Right lobe of liver (tissue), 4 donors: ENCODE data around the gene UBA3.

Experiments used
- CTCF ChIP-seq, 4 donors: fragments of 200-600 bp in 3 of 4; fragments of 450-650 bp in 1 of 4; IDR thresholded peaks; one replicate each; pipeline versions ENCODE4 v1.5.1 to v1.8.0; 2016 to 2022; ENCODE audit warnings: antibody characterized with exemption in 4 of 4, mild to moderate bottlenecking in 2 of 4
- POLR2A ChIP-seq: fragments of 450-650 bp; IDR thresholded peaks from one replicate; pipeline ENCODE4 v1.6.1; 2017; ENCODE audit warnings: antibody characterized with exemption, mild to moderate bottlenecking
- donor health status: DM: no; HTN: no; CAD: no.
- donor health status: DM: no; HTN: no; CAD: no.
- donor health status: DM: no; HTN: yes; CAD: no.

- TF ChIP-seq POLR2A (peak; percentile 35), CTCF (IDR thresholded peaks at IDR 0.05) (no peak)
These were observed at the start of gene UBA3 for GRCh38 chr3:69080233-69080920.
